Skin epidermis (tissue), 12 donors: ENCODE data around the gene TMEM269.
A peak's percentile ranks its signal among the peaks of the same experiment; 100 is the strongest.

Experiments used
- H3K27ac ChIP-seq, 21 experiments: fragments of 200-600 bp; sonication (generic) in 11 of 21; one replicate each; pipeline ENCODE4 v1.5.0; 2020; ENCODE audit warnings: mild to moderate bottlenecking in 3 of 21, inconsistent platforms in 2 of 21, moderate library complexity in 2 of 21
- H3K4me3 ChIP-seq, 7 experiments: fragments of 200-600 bp; sonication (generic) in 2 of 7; one replicate each; pipeline ENCODE4 v1.5.0; 2020; ENCODE audit warnings: inconsistent platforms in 2 of 7, mild to moderate bottlenecking in 2 of 7, moderate library complexity in 1 of 7

TMEM269 gene

DNA sequence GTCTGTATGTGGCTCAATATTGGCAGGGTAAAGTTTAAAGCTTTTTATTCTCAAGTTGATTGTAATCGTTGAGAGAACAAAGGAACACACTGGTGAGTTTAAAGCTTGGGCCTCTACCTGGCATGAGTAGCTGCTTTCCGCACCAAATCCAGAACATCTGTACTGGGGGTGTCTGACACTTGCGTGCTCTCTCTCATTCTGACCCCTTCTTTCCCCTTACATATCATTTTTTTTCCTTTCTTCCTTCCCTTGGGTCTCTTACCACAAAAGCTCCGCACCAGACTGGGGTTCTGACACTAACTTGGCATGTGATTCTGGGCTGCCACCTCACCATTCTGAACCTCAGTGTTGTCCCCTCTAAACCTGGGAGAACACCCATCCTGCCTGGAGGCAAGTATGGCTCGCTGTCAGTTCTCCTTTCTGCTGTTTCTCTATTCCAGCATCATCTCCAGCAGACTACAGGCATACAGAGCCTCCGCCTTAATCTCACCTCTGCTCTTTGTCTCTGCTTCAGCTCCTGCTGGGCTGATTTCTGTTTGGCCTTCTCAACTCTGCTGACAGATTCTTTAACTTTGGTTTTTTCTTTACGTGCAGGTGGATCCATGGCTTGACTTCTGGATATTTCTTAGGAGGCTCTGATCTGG lies 31.3 kb downstream of the TMEM269 start:
- peak overlapping the region in 20 of 21 experiments; percentile 88 to 100 (median 98) for H3K27ac ChIP-seq

DNA sequence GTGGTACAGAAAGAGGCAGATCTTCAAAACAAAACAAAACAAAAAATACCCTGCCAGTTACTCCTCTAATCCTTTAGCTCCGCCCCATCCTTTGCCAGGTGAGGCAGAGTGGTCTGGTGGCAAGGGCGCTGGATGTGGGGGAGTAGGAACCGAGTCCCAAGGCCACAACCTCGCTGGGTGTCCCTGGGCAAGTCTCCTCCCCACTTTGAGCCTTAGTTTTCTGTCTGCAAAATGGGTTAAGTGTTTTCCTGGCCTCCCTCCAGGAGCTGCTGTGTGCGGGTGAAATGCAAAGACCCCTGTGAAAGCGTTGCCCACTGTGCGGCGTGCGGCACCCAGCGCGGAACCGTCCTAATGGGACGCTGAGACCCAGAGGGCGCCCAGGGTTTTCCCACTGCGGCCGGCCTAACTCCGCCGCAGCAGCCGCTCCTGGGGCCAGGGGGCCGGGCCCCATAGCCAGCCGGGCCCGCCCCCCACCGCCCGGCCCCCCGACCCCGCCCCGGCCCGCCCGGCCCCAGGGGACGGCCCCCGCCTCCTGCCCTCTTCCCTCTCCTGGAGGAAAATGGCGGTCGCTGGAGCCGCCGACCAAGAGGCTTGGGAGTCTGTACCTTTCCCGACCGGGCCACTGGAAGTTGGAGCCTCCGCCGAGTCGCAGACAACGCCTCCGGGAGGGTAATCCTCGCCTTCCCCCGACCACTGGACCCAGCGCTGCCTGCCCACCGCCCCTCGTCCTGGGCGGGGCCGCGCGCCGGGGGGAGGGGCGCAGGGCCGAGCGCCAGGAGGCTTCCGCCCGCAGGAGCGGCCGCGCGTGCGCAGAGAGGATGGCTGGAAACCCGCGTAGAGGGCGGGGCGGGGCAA lies 32.0 kb downstream of the TMEM269 start, which contains the start of the genes ERMAP and SVBP:
Gene ERMAP (plus strand): TSS at position 538 of the 855 bp plus-strand sequence. CDS start 13,327 bp downstream, outside the sequence.
Gene SVBP (minus strand): TSS at position 813 of the 855 bp plus-strand sequence. CDS start 853 bp downstream, outside the sequence.
- peak within 1 kb of the TSS; percentile 88 to 100 (median 97) for H3K27ac ChIP-seq
- H3K4me3 ChIP-seq, result peak within 1 kb of the TSS; percentile 48 to 70 (median 57)

More for the DNA sequence above, 31.3 kb downstream of the TMEM269 start:
- H3K4me3 ChIP-seq, result peak overlapping the region; percentile 48 to 70 (median 57)

DNA sequence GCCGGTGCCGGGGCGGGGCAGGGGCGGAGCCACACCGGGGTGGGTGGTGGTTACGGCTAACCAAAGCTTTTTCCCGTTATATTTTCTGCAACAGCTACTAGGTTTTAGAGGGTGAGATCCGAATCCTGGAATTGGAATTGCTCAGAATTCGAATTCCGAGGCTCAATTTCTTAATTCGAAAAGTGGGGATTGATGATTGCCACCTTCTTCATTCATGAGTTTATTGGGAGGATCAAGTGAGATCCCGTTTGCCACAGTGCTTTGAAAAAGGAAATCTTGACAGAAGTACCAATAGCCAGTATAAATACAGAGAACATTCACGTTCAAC lies 32.6 kb downstream of the TMEM269 start:
- peak overlapping the region; percentile 48 to 70 (median 57) for H3K4me3 ChIP-seq
- peak overlapping the region in 20 of 21 experiments; percentile 88 to 100 (median 98) for H3K27ac ChIP-seq

DNA sequence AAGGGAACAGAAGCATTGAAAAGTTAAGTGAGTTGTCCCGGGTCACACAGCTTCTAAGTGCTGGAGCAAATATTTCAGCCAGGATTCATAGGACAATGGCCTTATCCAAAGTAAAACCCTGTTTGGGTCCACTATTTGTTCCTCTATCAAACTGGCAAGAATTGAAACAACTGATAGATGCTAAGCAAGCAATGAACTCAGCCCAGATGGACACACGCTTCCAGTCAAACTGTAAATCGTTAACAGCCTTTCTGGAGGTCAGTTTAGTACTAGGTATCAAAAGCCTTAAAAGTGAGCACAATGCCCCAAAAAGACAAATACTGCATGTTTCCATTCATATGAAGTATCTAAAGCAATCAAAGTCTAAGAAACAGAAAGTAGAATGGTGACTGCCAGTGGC lies 33.2 kb downstream of the TMEM269 start:
- Histone ChIP-seq H3K27ac (no peak overlapping the region), H3K4me3 (no peak overlapping the region)

DNA sequence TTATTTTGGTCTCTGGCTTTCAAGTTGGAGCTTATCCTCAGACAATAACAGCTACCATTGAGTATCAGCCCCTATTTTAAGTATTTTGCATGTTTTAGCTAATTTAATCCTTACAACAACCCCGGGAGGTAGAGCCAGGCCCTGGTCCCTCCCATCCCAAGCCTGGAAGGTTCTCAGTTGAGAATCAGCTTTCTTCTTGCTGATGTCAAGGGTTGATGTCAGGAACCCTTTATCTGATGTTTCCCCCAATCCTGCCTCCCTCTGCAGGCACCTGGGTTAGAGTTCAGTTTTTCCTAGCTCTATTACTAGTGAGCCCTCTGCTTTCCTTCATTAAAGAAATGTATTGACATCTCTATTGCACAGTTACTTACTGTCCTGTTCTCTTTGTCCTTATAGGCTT lies 36.0 kb downstream of the TMEM269 start:
- Histone ChIP-seq H3K27ac (peak overlapping the region in 1 of 21 experiments; percentile 1), H3K4me3 (no peak overlapping the region)

DNA sequence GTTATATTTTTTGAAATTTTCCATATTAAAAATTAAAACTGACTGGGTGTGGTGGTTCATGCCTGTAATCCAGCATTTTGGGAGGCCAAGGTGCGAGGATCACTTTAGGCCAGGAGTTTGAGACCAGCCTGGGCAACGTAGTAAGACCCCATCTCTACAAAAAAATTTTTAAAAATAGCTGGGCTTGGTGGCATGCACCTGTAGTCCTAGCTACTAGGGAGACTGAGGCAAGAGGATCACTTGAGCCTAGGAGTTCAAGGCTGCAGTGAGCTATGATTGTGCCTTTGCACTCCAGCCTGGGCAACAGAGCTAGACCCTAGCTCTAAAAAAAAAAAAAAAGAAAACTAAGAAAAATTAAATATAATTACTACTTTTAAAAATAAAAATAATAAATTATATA lies 36.9 kb downstream of the TMEM269 start:
- Histone ChIP-seq H3K4me3 (no peak overlapping the region), H3K27ac (no peak overlapping the region)

DNA sequence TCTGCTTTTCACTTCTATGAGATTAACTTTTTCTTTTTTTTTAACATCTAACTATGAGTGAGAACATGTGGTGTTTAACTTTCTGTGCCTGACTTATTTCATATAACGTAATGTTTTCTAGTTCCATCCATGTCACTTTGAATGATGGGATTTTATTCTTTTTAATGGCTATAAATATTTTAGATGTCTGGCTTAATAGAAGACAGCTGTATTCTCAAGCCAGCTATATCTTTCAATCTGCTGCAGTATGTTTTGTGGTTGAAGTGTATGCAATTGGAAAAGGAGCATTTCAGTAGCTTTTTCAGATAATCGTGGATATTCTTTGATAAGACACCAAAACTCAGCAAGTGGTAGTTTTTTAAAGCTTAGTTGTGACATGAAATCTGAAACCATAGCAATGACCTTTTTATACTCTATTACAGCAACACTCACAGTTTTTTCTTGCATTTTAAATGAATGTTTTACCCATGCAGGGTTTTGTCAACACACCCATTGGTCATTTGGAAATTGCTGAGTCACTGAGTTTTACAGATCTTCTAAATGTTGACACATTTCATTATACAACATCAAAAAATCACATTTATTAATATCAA lies 38.1 kb downstream of the TMEM269 start:
- no peak overlapping the region for H3K4me3 ChIP-seq

DNA sequence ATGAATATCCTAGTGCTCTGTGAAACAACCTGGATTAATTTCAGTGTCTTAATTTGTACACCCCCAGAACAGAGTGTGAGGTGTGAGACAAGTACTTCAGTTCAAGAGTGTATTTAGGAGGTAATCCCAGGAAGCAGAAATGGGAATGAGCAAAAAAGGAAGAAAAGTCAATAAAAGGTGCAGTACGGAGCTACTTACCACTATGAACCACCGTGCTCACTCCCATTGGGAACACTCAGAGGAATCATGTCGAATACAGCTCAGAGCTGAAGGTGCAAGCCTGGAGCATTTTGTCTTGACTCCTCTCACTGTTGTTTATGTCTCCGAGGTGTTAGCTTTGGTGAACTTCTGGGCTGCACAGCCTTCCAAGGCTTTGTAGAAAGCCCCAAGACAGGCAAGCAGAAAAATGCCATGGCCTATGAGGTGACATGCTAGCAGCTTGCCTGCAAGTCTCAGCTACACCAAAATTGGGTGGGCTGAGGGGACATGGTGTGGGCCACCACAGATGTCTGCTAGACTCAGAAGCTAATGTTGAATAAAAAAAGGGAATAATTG lies 39.8 kb downstream of the TMEM269 start:
- no peak overlapping the region for H3K4me3 ChIP-seq
- H3K27ac ChIP-seq, result no peak overlapping the region

More for the DNA sequence above, 38.1 kb downstream of the TMEM269 start:
- no peak overlapping the region for H3K27ac ChIP-seq

DNA sequence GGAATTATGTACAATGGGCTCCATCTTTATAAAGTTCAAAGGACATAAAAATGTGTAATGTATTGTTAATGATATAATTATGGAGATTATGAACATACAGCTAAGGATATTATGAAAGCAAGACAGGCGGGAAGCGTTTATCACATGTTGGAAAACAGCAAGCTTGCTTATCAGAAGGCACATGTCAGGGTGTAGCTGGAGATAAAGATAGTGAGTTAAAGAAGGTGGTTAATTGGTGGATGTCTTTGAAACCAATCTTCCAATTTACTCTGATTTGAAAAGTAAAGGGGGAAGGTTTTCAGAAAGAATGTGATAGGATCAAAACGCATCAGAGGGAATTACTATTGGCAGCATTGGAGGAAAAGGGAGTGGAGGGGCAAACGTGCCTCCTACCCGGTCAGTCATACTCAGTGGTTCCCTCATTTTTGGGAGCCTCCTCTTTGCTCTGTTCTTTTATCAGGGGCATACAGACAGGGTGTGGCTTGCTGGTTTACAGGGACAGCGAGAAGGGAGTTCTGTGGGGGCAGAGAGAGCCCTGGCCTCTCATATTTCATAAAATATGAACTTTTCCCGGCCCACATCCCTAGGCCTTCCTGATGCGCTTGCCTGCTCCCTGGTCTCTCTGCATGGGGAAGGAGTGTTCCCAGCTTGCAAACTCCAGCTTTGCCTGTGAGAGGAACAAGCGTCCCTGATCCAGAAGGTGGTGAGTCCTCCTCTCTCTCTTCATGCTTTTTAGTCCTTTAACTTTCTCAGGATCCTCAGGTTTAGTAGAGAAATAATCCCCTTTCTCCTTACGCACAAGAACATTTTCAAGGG lies 40.5 kb downstream of the TMEM269 start:
- H3K4me3 ChIP-seq, result no peak overlapping the region
- no peak overlapping the region for H3K27ac ChIP-seq

DNA sequence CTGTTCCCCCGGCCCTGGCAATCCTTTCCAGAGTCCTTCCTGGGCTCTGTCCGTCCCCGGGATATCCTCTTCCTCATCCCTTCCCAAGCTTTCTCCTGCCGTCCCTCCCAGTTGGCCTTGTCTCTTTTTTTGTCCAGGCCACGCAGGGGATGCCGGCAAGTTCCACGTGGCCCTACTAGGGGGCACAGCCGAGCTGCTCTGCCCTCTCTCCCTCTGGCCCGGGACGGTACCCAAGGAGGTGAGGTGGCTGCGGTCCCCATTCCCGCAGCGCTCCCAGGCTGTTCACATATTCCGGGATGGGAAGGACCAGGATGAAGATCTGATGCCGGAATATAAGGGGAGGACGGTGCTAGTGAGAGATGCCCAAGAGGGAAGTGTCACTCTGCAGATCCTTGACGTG lies 45.8 kb downstream of the TMEM269 start:
- Histone ChIP-seq H3K27ac (no peak overlapping the region), H3K4me3 (no peak overlapping the region)

DNA sequence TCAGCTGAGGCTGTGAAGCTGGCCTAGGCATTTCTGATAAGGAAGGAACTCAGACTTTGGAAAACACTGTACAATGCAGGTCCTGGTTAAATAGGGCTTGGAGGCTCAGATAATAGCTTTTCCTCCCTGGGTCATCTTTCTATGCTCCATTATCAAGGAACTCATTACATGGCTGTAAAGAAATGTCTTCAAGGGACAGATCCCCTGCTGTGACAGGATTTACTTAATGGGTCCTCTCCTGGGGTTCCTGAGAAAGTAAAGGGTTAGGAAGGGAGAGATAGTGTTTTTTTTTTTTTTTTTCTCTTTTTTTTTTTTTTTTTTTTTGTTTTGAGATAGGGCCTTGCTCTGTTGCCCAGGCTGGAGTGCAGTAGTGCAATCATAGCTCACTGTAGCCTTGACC lies 46.5 kb downstream of the TMEM269 start:
- H3K27ac ChIP-seq, result no peak overlapping the region
- no peak overlapping the region for H3K4me3 ChIP-seq

DNA sequence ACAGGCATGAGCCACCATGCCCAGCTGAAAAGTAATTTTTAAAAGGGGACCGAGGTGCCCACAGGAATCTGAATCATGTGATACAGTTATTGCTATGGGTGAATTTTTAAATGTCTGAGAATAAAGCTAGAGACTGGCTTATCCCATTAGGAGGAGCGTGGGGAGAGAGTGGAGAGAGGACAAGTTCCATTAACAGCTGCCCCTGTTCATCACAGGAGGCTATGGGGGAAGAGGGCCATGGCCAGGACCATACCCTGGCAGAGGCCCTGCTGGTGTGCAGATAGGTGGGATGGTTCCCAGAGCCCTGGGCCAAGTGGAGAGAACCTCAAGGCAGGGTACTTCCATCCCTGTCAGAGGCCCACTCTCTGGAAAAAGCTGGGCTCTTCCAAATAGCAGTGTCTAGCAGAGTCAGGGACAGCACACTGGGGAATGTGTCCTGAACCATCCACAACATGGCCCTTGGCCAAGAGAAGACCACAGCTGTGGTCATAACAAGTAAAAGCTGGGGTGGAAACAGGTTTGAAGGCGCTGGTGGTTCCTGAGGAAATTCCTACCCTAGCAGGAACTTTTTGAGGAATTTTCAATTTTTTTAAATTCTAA lies 48.0 kb downstream of the TMEM269 start:
- H3K4me3 ChIP-seq, result no peak overlapping the region
- H3K27ac ChIP-seq, result no peak overlapping the region

DNA sequence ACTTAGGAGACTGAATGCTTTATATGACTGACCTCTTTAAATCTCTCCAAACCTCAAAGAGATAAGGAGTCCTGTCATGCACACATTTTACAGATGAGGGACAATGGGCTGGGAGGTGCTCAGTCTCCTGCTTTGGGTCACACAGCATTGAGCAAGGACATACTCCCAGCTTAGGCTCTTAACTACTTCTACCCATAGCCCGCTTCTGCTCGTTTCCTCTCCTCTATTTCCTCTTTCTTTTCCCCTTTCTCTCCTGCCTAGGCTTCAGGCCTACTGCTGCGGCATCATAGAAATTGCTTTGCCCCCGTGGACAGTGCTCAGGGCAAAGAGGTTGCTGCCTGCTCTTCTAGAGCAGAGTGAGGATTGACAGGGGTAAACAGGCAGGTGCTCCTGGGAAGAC lies 49.2 kb downstream of the TMEM269 start:
- Histone ChIP-seq H3K27ac (no peak overlapping the region), H3K4me3 (no peak overlapping the region)

DNA sequence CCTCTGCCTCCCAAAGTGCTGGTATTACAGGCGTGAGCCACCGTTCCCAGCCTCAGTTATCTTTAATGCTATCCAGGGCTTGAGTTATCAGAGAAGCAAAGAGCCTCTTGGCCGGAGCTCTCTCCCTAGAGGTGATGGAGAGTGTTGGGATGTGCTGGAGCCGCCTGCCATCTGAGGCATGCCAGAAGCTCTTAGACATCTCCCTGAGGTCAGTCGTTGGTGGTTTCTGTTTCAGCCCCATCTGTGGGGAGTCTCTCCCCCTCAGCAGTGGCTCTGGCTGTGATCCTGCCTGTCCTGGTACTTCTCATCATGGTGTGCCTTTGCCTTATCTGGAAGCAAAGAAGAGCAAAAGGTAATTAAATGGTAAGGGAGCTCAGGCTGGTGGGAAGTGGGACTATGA lies 50.0 kb downstream of the TMEM269 start:
- no peak overlapping the region for H3K4me3 ChIP-seq
- no peak overlapping the region for H3K27ac ChIP-seq

DNA sequence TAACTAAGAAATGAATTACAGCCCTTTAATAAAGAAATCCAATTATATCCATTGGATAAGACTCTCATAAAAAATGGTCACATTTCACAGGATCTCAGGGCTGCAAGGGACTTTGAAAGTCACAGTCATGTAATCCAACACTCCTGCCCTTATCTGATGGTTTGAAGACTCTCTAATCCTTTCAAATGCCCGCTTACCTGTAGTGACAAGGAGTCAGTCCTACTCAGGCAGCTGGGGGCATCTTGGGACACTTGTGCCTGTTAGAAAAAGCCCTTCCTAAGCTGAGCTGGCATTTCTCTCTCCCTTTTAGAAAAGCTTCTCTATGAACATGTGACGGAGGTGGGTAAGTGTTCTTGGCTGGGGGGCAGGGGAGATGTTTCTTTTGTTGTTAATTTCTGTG lies 50.6 kb downstream of the TMEM269 start:
- Histone ChIP-seq H3K4me3 (no peak overlapping the region), H3K27ac (no peak overlapping the region)

DNA sequence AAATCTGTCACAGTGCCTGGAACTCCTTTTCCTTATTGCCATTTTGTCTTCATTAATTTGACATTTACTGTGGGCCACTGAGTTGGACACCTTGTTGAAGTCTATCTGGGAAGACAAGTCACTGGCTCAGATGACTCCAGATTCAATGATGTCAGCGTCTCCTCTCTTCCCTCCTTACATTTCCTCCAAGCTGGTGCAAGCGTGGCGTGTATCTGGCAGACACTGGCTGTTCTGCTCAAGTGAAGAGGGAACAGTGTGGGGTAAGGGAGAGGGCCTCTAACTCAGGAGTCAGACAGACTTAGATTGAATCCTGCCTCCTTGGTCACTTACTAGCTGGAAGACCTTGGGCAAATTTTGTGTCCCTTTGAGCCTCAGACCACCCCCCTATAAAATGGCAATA lies 52.9 kb downstream of the TMEM269 start:
- peak overlapping the region in 1 of 21 experiments; percentile 52 for H3K27ac ChIP-seq

DNA sequence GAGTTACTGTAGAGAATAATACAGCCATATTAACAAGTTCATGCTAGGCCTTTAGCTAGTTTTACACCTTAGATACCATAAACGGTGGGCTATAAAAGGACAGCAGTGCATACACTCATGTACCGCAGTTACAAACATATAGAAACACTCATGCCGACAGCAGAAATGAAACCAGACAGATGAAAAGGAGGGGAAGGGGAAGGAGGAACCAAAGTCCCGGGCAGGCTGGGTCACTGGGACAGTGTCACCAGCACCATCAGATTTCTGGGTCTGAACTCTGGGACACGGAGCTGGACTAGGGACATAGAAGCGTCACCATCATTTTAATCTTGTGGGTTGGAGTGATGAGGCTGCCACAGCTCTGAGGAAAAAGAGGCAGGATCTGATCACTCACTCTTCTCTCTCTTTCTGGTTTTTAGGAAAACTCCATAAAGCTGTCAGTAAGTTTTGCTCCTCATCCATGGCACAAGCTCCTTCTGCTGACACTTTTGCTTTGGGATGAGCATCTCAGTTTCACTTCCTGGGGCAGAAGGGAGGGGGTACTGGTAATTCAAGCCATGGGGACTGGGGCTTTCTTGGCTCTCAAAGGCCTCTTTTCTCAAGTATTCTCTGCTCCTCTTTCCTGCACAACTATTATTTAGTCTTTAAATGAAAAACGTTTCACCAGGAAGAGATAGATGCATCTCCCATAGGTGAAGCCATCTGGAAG lies 53.8 kb downstream of the TMEM269 start:
- H3K27ac ChIP-seq, result peak overlapping the region in 2 of 21 experiments; percentile 9 to 52
- no peak overlapping the region for H3K4me3 ChIP-seq

More for the DNA sequence above, 52.9 kb downstream of the TMEM269 start:
- no peak overlapping the region for H3K4me3 ChIP-seq

DNA sequence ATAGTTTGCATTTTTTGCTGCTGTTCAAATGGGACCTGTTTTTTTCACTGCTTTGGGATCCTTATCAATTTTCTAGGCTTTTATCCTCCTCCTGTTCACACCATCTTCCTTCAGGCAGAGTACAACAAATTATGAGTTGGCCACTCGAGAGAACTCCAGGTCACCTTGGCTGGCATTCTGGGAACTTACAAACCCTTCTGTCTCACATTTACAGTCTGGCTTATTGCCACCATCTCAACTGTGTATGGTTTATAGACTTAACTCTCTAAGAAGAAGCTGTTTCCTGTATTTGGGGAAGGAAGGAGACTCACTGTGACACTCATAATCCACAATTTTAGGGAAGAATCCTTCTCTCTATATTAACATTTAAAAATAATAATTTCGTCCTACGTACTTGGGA lies 56.2 kb downstream of the TMEM269 start:
- no peak overlapping the region for H3K4me3 ChIP-seq
- H3K27ac ChIP-seq, result no peak overlapping the region
